Stimulated activated CD4-positive, alpha-beta T cell treated with anti-CD3 and anti-CD28 coated beads, Interleukin-15, amount 100 ng/mL, for 1 hour (primary cell): Measurements from ENCODE around the gene CAMK1D.
"Not testable (repeated sequence)": the region's sequence is repeated elsewhere in the genome, so short reads cannot be mapped to it uniquely, and the experiment has no call there.

ENCODE experiments used
- DNase-seq, 2 donors: peaks; one replicate each; pipeline ENCODE4 v3.0.0-alpha.2; 2020; ENCODE audit warnings: low read depth in 1 of 2, low spot score in 1 of 2

The CAMK1D gene

GRCh38 chr10:12491491-12491890 lies 142.1 kb downstream of the CAMK1D start:
- no peak for DNase-seq

GRCh38 chr10:12492016-12492415 lies 142.7 kb downstream of the CAMK1D start:
- DNase-seq = no peak

GRCh38 chr10:12497046-12497445 lies 147.7 kb downstream of the CAMK1D start:
- not testable (repeated sequence) for DNase-seq

DNA sequence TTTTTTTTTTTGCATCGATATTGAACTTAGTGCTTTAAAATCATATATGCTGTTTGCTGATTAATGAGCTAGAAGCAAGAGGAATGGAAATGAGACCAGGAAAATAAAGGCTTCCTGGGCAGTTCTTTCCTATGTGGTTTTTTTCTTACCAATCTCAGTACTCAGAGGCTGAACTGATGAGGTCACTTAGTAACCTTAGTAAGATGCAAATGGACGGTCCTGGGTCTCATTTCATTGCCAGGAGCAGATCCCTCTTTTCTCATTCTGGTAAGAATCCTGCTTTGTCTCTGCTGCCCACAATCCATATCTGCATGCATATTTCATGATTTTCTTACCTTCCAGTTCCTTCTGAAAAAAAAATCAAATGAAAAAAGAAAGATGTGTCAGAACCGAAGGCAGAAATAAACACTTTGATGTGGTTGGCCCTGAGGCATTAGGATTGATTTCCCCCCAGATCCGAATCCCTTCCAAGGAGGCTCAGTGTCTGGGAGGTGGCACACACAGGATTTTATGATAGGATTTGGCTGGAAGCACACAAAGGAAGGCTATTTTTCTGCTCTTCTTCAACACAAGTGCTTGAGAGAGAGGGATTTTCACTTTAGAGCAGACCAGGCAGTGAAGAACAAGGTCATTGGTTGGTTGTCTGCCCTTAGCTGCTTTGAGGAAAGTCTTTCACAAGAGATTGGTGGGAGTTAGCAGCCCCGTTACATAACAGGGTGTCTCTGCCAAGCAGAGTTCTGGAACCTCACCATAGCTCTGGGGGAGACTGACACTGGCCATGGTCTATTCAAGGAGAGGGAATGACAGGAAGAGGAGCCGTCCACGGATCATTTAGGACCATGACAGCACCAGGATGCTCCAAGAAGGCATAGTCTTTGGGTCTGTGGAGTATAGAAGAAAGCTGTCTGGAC lies 150.0 kb downstream of the CAMK1D start:
- no peak for DNase-seq

- DNase-seq = no peak
Observed at GRCh38 chr10:12500381-12501303, 151.3 kb downstream of the CAMK1D start.

DNA sequence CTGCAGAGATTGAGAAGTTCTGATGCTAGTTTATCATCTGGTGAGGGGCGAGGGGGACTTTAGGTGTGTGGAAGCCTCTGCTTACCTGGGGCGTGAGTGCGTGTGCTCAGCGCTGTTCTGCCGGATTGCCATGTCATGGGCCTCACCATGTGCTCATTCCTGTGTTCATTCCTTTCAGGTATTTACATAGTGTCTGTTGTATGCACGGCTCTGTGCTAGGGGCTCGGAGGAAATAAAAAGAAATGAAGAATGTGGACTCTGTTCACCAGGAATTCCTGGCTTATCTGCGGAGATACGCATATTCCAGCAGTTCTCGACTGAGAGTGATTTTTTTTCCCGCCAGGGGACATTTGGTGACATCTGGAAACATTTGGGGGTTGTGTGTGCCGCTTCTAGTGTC lies 152.0 kb downstream of the CAMK1D start:
- no peak for DNase-seq

- no peak for DNase-seq
Observed at GRCh38 chr10:12501841-12502525, 152.6 kb downstream of the CAMK1D start.

GRCh38 chr10:12502526-12503274 lies 153.4 kb downstream of the CAMK1D start:
- no peak for DNase-seq

- DNase-seq = no peak
Observed at GRCh38 chr10:12503311-12503710, 154.0 kb downstream of the CAMK1D start.

DNA sequence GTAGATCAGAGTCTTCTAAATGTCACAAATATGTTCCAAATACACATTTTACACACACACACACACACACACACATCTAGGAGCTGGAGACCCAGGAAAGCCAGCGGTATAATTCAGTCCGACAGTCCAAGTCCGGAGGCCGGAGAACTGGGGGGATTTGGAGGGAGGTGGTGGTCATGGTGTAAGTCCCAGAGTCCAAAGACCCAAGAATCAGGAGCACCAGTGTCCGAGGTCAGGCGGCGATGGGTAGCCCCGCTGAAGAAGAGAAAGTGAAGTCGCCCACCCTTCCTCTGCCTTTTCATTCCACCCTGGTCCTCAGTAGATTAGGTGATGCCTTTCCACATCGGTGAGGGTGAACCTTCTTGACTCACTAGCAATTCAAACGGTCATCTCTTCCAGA lies 154.8 kb downstream of the CAMK1D start:
- DNase-seq = no peak

DNA sequence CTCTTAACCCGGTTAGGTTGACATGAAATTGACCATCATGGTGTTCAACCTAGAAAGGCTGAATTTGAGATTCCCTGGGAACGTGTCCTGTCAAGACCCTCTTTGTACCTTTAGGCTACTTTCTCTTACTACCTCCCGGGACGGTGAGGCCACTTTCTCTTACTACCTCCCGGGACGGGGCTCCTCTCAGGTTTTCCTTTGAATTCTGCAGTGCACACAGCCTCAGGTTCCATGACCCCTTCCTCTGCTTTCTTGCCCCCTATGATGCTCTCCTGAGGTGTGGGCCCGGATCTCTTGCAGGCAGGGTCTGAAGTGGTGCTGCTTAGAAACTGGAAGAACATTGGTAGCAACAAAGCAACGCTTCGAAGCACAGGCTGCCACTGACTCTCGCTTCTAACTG lies 155.3 kb downstream of the CAMK1D start:
- DNase-seq = no peak

DNA sequence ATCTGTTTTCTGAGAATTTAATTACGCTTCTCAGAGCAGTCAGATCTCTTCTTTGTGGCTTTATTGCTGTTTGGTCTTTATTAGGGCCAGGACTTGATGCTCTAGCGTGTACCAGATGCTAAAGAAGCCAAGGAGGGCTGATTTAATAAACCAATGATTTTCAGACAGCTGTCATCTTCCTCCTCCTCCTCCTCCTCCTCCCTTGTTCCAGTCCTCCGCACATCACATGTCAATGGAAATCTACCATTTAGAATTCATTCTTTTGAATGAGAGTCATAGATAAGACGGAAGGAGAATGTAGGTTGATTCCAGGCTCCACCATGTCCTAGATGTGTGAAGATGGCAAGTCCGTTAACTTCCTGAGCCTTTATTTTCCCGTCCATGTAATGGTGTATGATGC lies 156.3 kb downstream of the CAMK1D start:
- no peak for DNase-seq

DNA sequence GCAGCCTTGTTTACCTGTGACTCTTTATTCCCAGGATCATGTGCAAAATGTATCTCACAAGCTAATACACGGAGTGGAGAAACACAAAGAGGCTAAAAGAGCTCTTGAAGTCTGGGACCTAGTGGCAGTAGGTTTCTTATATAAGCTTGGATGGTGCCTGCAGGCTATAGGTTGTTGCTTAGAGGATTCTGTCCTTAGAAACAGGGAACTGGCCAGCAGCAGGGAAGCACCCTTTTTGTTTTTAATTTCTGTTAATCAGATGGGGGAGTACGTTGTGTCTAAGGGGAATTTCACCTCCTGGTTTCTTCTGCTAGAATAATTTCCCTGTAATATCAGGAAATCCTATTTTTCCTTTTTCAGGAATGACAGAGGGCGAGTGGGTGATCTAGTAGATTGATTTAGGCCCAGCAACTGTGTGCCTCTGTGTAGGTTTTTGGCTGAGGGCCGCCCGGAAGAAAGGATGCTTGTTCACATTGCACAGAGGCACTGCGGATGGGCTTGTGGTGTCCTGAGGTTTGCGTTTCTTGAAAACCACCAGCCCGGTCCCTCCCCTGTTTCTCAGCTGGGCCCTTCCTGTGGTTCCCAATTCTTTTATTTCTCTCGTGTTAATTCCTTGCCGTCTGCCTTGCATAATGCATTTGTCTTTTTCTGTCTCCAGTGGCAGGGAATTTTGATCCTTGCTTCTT lies 158.0 kb downstream of the CAMK1D start:
- DNase-seq = no peak

DNA sequence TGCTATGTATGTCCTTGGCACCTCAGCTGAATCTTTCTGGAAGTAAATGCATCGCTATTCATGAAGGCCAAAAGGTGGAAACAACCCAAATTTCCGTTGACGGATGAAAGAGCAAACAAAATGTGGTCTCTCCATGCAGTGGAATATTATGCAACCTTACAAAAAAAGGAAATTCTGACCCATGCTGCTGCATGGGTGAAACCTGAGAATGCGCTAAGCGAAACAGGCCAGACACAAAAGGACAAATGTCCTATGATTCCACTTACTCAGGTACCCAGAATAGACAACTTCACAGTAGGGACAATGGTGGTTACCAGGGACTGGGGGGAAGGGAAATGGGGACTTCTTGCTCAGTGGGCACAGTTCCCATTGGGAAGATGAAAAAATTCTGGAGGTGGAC lies 158.8 kb downstream of the CAMK1D start:
- DNase-seq = no peak

DNA sequence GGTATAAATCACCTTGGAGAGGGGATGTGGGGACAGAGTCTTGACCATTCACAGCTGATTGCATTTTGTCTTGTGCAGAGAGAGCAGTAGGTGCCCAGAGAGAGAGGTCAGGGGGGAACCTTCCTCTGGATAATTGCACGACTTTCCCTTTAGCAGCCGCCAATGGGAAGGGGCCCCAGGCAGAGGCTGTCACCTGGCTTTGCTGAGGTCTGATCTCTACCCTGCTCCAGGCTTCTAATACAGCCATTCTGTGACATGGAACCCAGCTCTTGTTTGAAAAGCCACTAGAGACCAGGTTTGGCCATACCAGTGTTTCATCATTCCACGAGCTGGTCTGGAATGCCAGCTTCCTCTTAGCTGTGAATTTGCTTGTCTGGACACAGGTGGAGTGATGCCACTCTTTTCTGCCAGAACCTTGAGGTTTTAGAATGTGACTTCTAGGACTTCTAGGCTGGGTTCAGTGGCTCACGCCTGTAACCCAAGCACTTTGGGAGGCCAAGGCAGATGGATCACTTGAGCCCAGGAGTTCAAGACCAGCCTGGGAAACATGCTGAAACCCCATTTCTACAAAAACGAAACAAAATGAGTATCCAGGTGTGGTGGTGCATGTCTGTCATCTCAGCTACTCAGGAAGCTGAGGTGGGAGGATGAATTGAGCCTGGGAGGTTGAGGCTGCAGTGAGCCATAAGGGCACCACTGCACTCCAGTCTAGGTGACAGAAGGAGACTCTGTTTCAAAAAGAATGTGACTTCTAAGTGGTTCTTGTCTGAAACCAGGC lies 159.9 kb downstream of the CAMK1D start:
- DNase-seq = no peak

DNA sequence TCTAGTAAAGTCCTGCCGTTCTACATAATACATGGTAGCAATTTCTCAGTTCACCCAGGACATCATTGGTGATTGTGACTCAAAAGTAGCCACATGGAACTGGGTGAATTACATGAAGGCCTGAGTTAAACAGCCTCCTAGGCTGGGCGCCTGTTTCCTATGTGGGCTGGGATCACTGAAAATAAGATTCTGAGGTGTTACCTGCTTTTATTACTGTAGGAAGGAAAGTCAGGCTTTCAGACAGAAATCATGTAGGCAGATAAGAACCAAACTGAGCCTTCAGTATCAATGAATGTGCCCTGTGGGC lies 160.4 kb downstream of the CAMK1D start:
- no peak for DNase-seq

- no peak for DNase-seq
Observed at GRCh38 chr10:12510501-12510941, 161.2 kb downstream of the CAMK1D start.

DNA sequence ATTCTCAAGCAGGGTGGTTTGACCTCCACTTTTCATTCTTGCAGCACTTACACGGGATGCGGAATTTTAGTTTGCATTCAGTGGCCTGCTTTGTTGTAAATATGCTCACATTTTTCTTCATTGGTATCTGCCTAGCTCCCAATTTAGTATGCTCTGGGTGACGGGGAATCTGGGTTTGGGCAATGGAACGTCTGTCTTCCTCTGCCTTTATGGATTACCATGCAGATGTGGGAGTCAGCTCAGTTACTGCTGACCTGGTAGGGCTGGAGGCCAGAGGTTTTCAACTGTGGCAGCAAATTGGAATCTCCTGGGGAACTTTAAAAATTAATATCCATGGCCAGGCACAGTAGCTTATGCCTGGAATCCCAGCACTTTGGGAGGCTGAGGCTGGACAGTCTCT lies 161.6 kb downstream of the CAMK1D start:
- no peak for DNase-seq

DNA sequence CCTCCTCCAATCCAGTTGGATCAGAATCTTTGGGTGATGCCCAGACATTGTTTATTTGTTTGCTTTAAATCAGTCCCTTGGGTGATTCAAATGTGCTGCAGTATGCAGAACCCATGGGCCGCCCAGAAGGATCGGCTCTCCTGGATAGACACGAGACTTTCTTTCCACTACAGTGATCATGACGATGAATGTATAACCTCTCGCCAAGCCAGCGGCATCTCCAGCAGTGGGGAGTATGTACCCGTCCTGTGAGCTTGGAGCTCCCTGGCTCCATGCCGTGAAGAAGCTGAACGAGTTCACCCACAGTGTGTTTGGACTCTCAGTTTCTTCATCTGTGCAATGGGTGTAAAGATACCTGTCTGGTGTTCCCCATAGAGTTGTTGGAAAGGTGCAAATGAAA lies 162.3 kb downstream of the CAMK1D start:
- DNase-seq = no peak
